ENCODE results near the gene STK39. TPM values are rescaled to one million over a fixed set of nuclear protein-coding genes. Genes with fewer than 3 reads are reported as not detected.

The STK39 gene
- total and polyA plus RNA-seq, 4 donors: 8.5 to 18.7 (median 11.2) TPM

- Histone ChIP-seq H3K4me1 (ENCODE audit: control insufficient read depth in 5 of 5, insufficient read depth in 5 of 5, low read length in 5 of 5) (peaks cover 0 to 17% (median 0%) of the 10 kb centered on the region in 5 donors), H3K9ac (ENCODE audit: insufficient read depth in 1 of 2, low read length in 2 of 2) (no peak overlapping the region), H3K4me3 (no peak overlapping the region), H3K36me3 (ENCODE audit: control insufficient read depth in 4 of 4, insufficient read depth in 4 of 4, low read length in 4 of 4) (peaks cover 0 to 11% (median 8%) of the 10 kb centered on the region in 4 donors), H3K9me3 (ENCODE audit: control insufficient read depth in 4 of 4, insufficient read depth in 3 of 4, low read length in 3 of 4) (no peaks in the 10 kb centered on the region), H3K27me3 (ENCODE audit: control insufficient read depth in 3 of 3, insufficient read depth in 3 of 3, low read length in 2 of 3) (no peaks in the 10 kb centered on the region), H3K27ac (ENCODE audit: low read depth in 1 of 2, low read length in 1 of 2) (peak overlapping the region in 1 of 2 donors; percentile 35)
- no peak for TF ChIP-seq CTCF (IDR thresholded peaks at IDR 0.05; ENCODE audit: control extremely low read depth, extremely low read depth)
- 86 to 88% methylated on average over 8 of the region's 8 CpGs for WGBS, 2 donors
- ATAC-seq (ENCODE audit: insufficient read depth, low FRiP score): no peak
- no peak for DNase-seq
These were observed 87.4 kb downstream of the STK39 start for GRCh38 chr2:168159754-168160585.

GRCh38 chr2:168158586-168158985, 88.8 kb downstream of the STK39 start:
- Histone ChIP-seq H3K4me1 (ENCODE audit: control insufficient read depth in 5 of 5, insufficient read depth in 5 of 5, low read length in 5 of 5) (peaks cover 0 to 17% (median 0%) of the 10 kb centered on the region in 5 donors), H3K4me3 (no peak overlapping the region), H3K36me3 (ENCODE audit: control insufficient read depth in 4 of 4, insufficient read depth in 4 of 4, low read length in 4 of 4) (peaks cover 0 to 9% (median 8%) of the 10 kb centered on the region in 4 donors), H3K27me3 (ENCODE audit: control insufficient read depth in 3 of 3, insufficient read depth in 3 of 3, low read length in 2 of 3) (no peaks in the 10 kb centered on the region), H3K9me3 (ENCODE audit: control insufficient read depth in 4 of 4, insufficient read depth in 3 of 4, low read length in 3 of 4) (no peaks in the 10 kb centered on the region), H3K27ac (ENCODE audit: low read depth in 1 of 2, low read length in 1 of 2) (peak overlapping the region in 1 of 2 donors; percentile 72), H3K9ac (ENCODE audit: insufficient read depth in 1 of 2, low read length in 2 of 2) (no peak overlapping the region)
- ATAC-seq (ENCODE audit: insufficient read depth, low FRiP score) (no peak), DNase-seq (no peak)
- 56 to 76% methylated on average over 3 of the region's 3 CpGs for WGBS, 2 donors
- TF ChIP-seq CTCF (IDR thresholded peaks at IDR 0.05; ENCODE audit: control extremely low read depth, extremely low read depth): no peak

GRCh38 chr2:168157926-168158325, 89.5 kb downstream of the STK39 start:
- H3K27ac ChIP-seq (ENCODE audit: low read depth in 1 of 2, low read length in 1 of 2): peak overlapping the region in 1 of 2 donors; percentile 72
- ATAC-seq (ENCODE audit: insufficient read depth, low FRiP score) (no peak), DNase-seq (no peak)
- H3K4me3 ChIP-seq: no peak overlapping the region
- H3K9me3 ChIP-seq (ENCODE audit: control insufficient read depth in 4 of 4, insufficient read depth in 3 of 4, low read length in 3 of 4): no peaks in the 10 kb centered on the region
- no peak overlapping the region for H3K9ac ChIP-seq (ENCODE audit: insufficient read depth in 1 of 2, low read length in 2 of 2)
- WGBS, 2 donors: 85 to 95% methylated on average over 2 of the region's 2 CpGs
- peaks cover 0 to 7% (median 6%) of the 10 kb centered on the region in 4 donors for H3K36me3 ChIP-seq (ENCODE audit: control insufficient read depth in 4 of 4, insufficient read depth in 4 of 4, low read length in 4 of 4)
- peaks cover 0 to 17% (median 2%) of the 10 kb centered on the region in 5 donors for H3K4me1 ChIP-seq (ENCODE audit: control insufficient read depth in 5 of 5, insufficient read depth in 5 of 5, low read length in 5 of 5)
- TF ChIP-seq CTCF (IDR thresholded peaks at IDR 0.05; ENCODE audit: control extremely low read depth, extremely low read depth): no peak
- H3K27me3 ChIP-seq (ENCODE audit: control insufficient read depth in 3 of 3, insufficient read depth in 3 of 3, low read length in 2 of 3): no peaks in the 10 kb centered on the region
